ENCODE measurements around the gene EML6. TPM values are rescaled to one million over a fixed set of nuclear protein-coding genes. Genes with fewer than 3 reads are reported as not detected.

EML6 gene
- total RNA-seq, 1 donor from 2014 or later: 10.4 TPM

DNA sequence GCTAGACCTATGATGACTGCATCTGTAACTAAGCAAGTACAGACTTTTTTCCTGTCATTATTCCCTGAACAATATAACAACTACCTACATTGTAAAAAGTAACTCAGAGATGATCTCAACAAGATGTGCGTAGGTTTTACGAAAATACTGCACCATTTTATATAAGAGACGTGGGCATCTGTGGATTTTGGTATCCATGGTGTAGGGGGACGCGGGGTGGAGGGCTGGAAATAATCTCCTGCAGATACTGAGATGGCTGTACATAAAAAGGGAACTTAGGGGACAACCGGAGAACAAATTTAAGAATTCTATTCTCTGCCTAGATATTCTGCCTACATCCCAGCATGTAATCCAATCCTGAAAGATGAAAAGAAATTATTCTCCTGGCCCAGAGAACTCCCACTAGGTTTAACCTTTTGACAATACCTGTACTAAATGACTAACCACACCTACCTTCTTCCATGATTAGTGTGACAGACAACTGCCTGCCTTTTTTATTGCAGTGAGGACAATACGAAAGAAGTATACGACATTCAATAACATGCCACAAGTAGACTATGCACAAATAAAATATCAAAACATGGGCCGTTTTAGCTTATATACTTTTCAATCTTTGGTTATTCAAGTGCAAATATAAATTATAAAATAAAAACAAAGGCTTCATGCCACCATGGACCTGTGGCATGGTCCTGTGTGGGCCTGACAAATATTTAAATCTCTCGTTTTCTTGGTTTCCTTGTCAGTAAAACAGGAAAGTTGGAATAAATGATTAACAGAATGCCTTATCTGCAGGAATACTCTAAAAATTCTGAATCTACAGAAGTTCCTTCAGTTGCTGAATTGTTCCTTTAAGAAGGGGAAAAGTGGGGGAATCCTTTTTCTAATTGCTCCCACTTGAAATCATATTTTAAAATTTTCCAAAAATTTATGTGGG is 280.5 kb downstream of the EML6 start:
- Histone ChIP-seq H3K9ac (ENCODE audit: low read depth in 1 of 3, low read length in 3 of 3) (peak overlapping the region in 2 of 3 donors; percentile 10 to 63), H3K4me3 (ENCODE audit: low read length in 3 of 3) (peak overlapping the region in 2 of 3 donors; percentile 32 to 67), H3K4me1 (ENCODE audit: control insufficient read depth in 3 of 3, insufficient read depth in 3 of 3, low read length in 3 of 3) (peaks cover 0 to 55% (median 5%) of the 10 kb centered on the region in 3 donors), H3K27me3 (ENCODE audit: control insufficient read depth in 3 of 3, insufficient read depth in 3 of 3, low read length in 3 of 3) (no peaks in the 10 kb centered on the region), H3K27ac (ENCODE audit: low read depth, low read length) (peak overlapping the region; percentile 85), H3K9me3 (ENCODE audit: control insufficient read depth in 3 of 3, low read length in 3 of 3) (no peaks in the 10 kb centered on the region), H3K36me3 (ENCODE audit: control insufficient read depth in 3 of 3, insufficient read depth in 3 of 3, low read length in 3 of 3) (no peaks in the 10 kb centered on the region)

DNA sequence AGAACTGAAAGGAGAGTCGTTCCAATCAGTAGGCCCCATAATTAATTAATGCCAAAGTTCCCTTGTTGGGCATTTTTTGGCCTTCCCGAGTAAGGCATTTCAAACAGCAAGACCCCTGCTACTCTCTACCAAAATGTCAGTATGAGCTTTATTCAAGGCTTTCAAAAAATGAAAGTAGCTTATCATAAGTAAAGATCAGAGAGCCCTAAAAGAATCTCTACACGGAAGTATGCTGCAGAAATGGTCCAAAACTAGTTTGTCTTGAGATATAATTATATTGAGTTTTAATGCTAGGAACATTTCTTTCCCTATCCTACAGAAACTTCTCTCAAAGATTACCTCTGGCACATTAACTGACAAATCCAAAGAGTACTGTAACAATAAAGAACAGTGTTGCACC is 282.8 kb downstream of the EML6 start:
- Histone ChIP-seq H3K9ac (ENCODE audit: low read depth in 1 of 3, low read length in 3 of 3) (peak overlapping the region; percentile 76 to 95 (median 82)), H3K36me3 (ENCODE audit: control insufficient read depth in 3 of 3, insufficient read depth in 3 of 3, low read length in 3 of 3) (no peaks in the 10 kb centered on the region), H3K27ac (ENCODE audit: low read depth, low read length) (peak overlapping the region; percentile 85), H3K27me3 (ENCODE audit: control insufficient read depth in 3 of 3, insufficient read depth in 3 of 3, low read length in 3 of 3) (no peaks in the 10 kb centered on the region), H3K4me1 (ENCODE audit: control insufficient read depth in 3 of 3, insufficient read depth in 3 of 3, low read length in 3 of 3) (peaks cover 0 to 49% (median 5%) of the 10 kb centered on the region in 3 donors), H3K4me3 (ENCODE audit: low read length in 3 of 3) (peak overlapping the region; percentile 71 to 94 (median 74)), H3K9me3 (ENCODE audit: control insufficient read depth in 3 of 3, low read length in 3 of 3) (no peaks in the 10 kb centered on the region)

DNA sequence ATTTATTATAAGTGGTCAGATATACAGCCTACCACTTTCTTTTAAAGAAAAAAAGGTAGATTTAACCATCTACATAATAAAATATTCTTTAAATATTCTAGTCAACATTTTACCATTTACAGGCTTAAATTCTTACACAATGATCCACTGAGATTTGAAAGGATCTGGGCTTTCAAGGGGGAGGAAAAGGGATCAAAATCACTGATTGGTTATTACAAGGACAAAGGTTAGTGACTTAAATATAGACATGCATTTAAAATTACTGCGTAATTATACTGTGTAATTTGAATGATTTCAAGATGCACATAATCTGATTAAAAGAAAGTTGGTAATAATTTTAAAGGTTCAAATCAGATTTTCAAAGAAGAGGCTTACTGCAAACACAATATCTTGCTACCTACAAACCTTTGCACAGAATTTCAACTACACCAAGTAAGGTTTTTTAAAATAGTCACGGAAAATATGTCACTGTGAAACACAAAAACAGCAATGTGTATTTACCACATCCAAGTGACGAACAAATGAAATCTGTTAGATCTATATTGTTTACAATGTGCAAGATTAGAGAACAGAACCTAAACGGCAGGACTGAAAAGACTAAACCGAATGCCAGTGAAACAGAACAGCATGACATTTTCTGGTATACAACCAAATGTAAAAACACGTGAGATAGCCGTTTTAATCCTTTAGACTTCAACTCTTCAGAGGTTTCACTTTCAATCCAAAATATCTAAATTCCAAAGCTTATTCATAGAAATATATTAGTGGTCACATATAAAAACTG is 286.0 kb downstream of the EML6 start:
- H3K27ac ChIP-seq (ENCODE audit: low read depth, low read length): peak overlapping the region; percentile 85
- H3K4me1 ChIP-seq (ENCODE audit: control insufficient read depth in 3 of 3, insufficient read depth in 3 of 3, low read length in 3 of 3): peaks cover 6 to 47% (median 7%) of the 10 kb centered on the region in 3 donors
- H3K36me3 ChIP-seq (ENCODE audit: control insufficient read depth in 3 of 3, insufficient read depth in 3 of 3, low read length in 3 of 3): no peaks in the 10 kb centered on the region
- H3K9ac ChIP-seq (ENCODE audit: low read depth in 1 of 3, low read length in 3 of 3): peak overlapping the region; percentile 76 to 95 (median 82)
- no peaks in the 10 kb centered on the region for H3K27me3 ChIP-seq (ENCODE audit: control insufficient read depth in 3 of 3, insufficient read depth in 3 of 3, low read length in 3 of 3)
- no peaks in the 10 kb centered on the region for H3K9me3 ChIP-seq (ENCODE audit: control insufficient read depth in 3 of 3, low read length in 3 of 3)
- H3K4me3 ChIP-seq (ENCODE audit: low read length in 3 of 3): peak overlapping the region; percentile 71 to 94 (median 74)

DNA sequence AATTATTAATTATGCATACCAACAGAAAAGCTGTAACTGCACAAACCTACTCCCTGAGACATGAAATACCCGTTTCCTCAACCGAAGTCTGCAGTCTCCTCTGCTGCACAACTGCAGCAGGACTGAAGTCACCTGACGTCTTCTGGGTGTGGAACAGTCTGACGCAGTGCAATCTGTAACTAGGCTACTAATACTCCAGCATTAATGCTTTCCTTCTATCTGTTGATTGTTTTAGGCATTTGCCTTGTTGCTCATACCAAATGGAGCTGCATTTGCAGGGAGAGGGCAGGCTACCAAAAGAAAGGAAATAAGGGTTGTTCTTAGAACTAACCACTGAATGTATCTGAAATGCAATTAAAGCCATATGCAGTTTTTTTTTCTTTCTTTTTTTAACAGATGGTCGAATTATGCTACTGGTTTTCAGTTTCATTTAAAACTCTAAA is 286.7 kb downstream of the EML6 start:
- Histone ChIP-seq H3K27ac (ENCODE audit: low read depth, low read length) (peak overlapping the region; percentile 85), H3K4me3 (ENCODE audit: low read length in 3 of 3) (peak overlapping the region; percentile 71 to 94 (median 74)), H3K9me3 (ENCODE audit: control insufficient read depth in 3 of 3, low read length in 3 of 3) (no peaks in the 10 kb centered on the region), H3K9ac (ENCODE audit: low read depth in 1 of 3, low read length in 3 of 3) (peak overlapping the region; percentile 76 to 95 (median 82)), H3K36me3 (ENCODE audit: control insufficient read depth in 3 of 3, insufficient read depth in 3 of 3, low read length in 3 of 3) (no peaks in the 10 kb centered on the region), H3K27me3 (ENCODE audit: control insufficient read depth in 3 of 3, insufficient read depth in 3 of 3, low read length in 3 of 3) (no peaks in the 10 kb centered on the region), H3K4me1 (ENCODE audit: control insufficient read depth in 3 of 3, insufficient read depth in 3 of 3, low read length in 3 of 3) (peaks cover 6 to 42% (median 7%) of the 10 kb centered on the region in 3 donors)

DNA sequence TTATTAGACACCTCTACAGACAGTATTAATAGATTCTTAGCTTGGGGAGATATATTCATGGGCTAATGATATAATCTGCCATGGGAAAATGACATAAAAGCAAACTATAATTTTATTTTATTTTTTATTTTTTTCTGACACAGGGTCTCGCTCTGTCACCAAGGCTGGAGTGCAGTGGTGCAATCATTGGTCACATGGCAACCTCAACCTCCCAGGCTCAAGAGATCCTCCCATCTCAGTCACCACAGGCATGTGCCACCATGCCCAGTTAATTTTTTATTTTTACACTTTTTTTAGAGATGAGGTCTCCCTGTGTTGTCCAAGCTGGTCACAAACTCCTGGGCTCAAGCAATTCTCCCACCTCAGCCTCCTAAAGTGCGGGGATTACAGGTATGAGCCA is 287.5 kb downstream of the EML6 start:
- Histone ChIP-seq H3K4me3 (ENCODE audit: low read length in 3 of 3) (peak overlapping the region in 1 of 3 donors; percentile 40), H3K9ac (ENCODE audit: low read depth in 1 of 3, low read length in 3 of 3) (peak overlapping the region; percentile 58 to 82 (median 77)), H3K4me1 (ENCODE audit: control insufficient read depth in 3 of 3, insufficient read depth in 3 of 3, low read length in 3 of 3) (peaks cover 6 to 38% (median 7%) of the 10 kb centered on the region in 3 donors), H3K27ac (ENCODE audit: low read depth, low read length) (peak overlapping the region; percentile 85), H3K27me3 (ENCODE audit: control insufficient read depth in 3 of 3, insufficient read depth in 3 of 3, low read length in 3 of 3) (no peaks in the 10 kb centered on the region), H3K9me3 (ENCODE audit: control insufficient read depth in 3 of 3, low read length in 3 of 3) (no peaks in the 10 kb centered on the region), H3K36me3 (ENCODE audit: control insufficient read depth in 3 of 3, insufficient read depth in 3 of 3, low read length in 3 of 3) (no peaks in the 10 kb centered on the region)

DNA sequence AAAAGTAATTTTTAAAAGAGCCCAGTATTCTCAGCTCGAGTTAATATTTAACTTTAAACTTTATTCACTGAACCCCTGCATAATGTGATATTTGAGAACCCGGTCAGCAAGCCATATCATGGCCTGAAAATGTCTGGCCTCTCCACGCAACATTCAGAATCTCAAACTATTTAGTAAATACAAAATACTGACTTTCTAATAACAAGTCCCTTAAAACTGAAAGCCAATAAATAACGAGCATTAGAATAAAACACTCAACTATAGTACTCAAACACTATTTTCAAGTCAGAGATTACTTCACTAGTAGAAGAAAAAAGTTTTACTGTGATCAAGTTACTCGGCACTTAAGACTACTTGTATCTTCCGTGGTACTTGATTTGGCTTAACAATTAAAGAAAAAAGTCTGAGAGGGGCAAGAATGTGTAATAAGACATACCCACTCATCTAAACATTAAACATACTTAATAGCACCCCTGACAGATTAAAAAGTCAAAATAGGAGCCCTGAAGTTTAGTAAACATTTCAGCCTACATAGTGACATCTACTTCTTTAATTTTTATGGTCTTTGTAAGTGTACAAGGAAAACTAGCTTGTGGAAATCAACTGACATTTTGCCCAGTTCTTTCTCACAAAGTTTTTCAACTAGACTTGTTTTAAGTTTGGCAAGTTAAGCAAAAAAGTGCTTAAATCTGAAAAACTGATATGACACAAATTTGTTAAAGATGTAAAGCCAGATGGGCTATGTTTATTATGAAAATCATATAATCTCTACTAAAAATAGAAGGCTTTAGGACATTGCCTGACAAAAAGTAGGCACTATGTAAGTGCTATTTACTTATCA is 288.6 kb downstream of the EML6 start:
- H3K4me1 ChIP-seq (ENCODE audit: control insufficient read depth in 3 of 3, insufficient read depth in 3 of 3, low read length in 3 of 3): peaks cover 6 to 31% (median 7%) of the 10 kb centered on the region in 3 donors

DNA sequence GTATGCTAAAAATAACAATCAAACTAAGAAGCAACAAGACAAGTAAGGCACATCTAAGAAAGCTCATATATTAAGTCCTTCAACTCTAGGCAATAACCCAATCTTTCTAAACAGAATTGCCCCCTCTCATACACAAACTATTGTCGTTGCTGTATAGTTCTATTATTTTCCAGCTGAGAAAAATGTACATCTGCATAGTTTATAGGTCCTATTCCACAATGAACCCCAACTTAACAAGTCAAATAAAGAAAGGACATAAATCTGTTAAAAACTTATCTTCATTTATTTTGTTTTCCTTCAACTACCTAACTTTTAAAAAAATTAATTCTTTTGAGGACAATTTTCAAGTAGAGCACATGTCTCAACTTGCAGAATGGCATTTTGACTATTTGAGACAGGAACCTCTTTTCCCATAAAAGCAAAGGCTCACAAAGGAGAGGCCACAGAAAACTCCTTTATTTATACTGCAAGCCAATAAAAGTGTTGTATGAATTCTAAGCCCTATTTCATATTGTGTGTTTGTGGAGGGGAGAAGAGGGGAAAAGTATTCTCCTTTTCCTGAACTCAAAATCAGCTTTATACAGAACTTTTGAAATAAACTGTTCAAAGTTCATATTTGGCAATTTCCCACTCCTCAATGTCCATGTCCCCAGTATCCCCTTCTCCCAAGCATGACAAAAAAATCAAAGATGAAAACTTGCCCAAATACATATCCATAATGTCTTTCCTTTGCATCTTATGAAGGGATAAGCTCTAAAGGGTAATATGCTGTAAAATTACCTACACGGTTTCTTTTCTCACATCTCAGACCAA is 289.4 kb downstream of the EML6 start:
- no peak overlapping the region for H3K4me3 ChIP-seq (ENCODE audit: low read length in 3 of 3)
- H3K36me3 ChIP-seq (ENCODE audit: control insufficient read depth in 3 of 3, insufficient read depth in 3 of 3, low read length in 3 of 3): no peaks in the 10 kb centered on the region
- peaks cover 6 to 25% (median 7%) of the 10 kb centered on the region in 3 donors for H3K4me1 ChIP-seq (ENCODE audit: control insufficient read depth in 3 of 3, insufficient read depth in 3 of 3, low read length in 3 of 3)
- H3K9me3 ChIP-seq (ENCODE audit: control insufficient read depth in 3 of 3, low read length in 3 of 3): no peaks in the 10 kb centered on the region
- no peaks in the 10 kb centered on the region for H3K27me3 ChIP-seq (ENCODE audit: control insufficient read depth in 3 of 3, insufficient read depth in 3 of 3, low read length in 3 of 3)
- peak overlapping the region; percentile 58 to 77 (median 66) for H3K9ac ChIP-seq (ENCODE audit: low read depth in 1 of 3, low read length in 3 of 3)
- H3K27ac ChIP-seq (ENCODE audit: low read depth, low read length): peak overlapping the region; percentile 85

More for the DNA sequence above, 288.6 kb downstream of the EML6 start:
- peak overlapping the region; percentile 58 to 77 (median 66) for H3K9ac ChIP-seq (ENCODE audit: low read depth in 1 of 3, low read length in 3 of 3)
- H3K27ac ChIP-seq (ENCODE audit: low read depth, low read length): peak overlapping the region; percentile 85
- peak overlapping the region in 2 of 3 donors; percentile 31 to 40 for H3K4me3 ChIP-seq (ENCODE audit: low read length in 3 of 3)
- no peaks in the 10 kb centered on the region for H3K27me3 ChIP-seq (ENCODE audit: control insufficient read depth in 3 of 3, insufficient read depth in 3 of 3, low read length in 3 of 3)
- H3K36me3 ChIP-seq (ENCODE audit: control insufficient read depth in 3 of 3, insufficient read depth in 3 of 3, low read length in 3 of 3): no peaks in the 10 kb centered on the region
- no peaks in the 10 kb centered on the region for H3K9me3 ChIP-seq (ENCODE audit: control insufficient read depth in 3 of 3, low read length in 3 of 3)

DNA sequence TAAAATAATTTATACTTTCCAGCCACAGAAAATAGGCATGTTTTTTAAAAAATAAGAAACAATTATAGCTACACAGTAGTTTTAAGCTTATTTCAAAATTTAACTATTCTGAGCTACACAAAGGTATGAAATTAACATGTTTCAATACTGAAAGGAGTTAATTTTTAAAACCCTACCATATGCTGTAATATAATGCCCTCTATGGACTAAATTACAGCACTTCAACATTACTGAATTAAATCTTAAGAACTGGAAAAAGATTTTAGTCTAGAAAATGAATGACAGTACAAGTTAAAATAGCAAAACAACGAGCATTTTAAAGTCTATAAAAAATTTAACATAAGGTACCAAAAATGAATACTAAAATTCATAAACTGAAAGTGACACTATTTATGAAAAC is 290.5 kb downstream of the EML6 start:
- Histone ChIP-seq H3K27ac (ENCODE audit: low read depth, low read length) (peak overlapping the region; percentile 85), H3K36me3 (ENCODE audit: control insufficient read depth in 3 of 3, insufficient read depth in 3 of 3, low read length in 3 of 3) (no peaks in the 10 kb centered on the region), H3K9me3 (ENCODE audit: control insufficient read depth in 3 of 3, low read length in 3 of 3) (no peaks in the 10 kb centered on the region), H3K4me1 (ENCODE audit: control insufficient read depth in 3 of 3, insufficient read depth in 3 of 3, low read length in 3 of 3) (peaks cover 6 to 25% (median 7%) of the 10 kb centered on the region in 3 donors), H3K4me3 (ENCODE audit: low read length in 3 of 3) (no peak overlapping the region), H3K27me3 (ENCODE audit: control insufficient read depth in 3 of 3, insufficient read depth in 3 of 3, low read length in 3 of 3) (no peaks in the 10 kb centered on the region), H3K9ac (ENCODE audit: low read depth in 1 of 3, low read length in 3 of 3) (peak overlapping the region in 1 of 3 donors; percentile 46)
